AG04449 (cell line): ENCODE measurements around the gene LHFPL6.

ENCODE experiments used
- CTCF ChIA-PET: fragments of 350-600 bp; formaldehyde crosslinking; extraction: SDS; loops from one replicate; lab custom pipeline; 2021; ENCODE audit warnings: antibody characterized with exemption; lab: Yijun Ruan, JAX
- POLR2A ChIA-PET: fragments of 400-600, 350-600 bp; formaldehyde crosslinking; extraction: SDS; loops from one replicate; lab custom pipeline; 2020; ENCODE audit warnings: antibody characterized with exemption, inconsistent platforms; lab: Yijun Ruan, JAX
- DNase-seq: peaks from one replicate; pipeline ENCODE4 v3.0.0-alpha.2; 2010; ENCODE audit warnings: low read depth, low spot score
- H3K4me3 ChIP-seq: 2 replicates; pipeline ENCODE4 v1.5.1; 2011; ENCODE audit warnings: low read depth, mild to moderate bottlenecking, control low read depth, low read length
- CTCF ChIP-seq: IDR thresholded peaks from one replicate; pipeline ENCODE4 v1.5.1; 2011; ENCODE audit warnings: mild to moderate bottlenecking, moderate library complexity, low read length, control low read depth, inconsistent platforms; ENCODE audit not compliant: insufficient read depth; ENCODE audit errors: missing control alignments

The LHFPL6 gene

GRCh38 chr13:39318161-39318560 lies 284.8 kb downstream of the LHFPL6 start:
- no peak for TF ChIP-seq CTCF
- ChIA-PET POLR2A (no interaction called here), CTCF (interaction anchor here (0.9 to 2.2 kb wide), 2 partner anchors 13 to 294 kb away, joined by 3 to 6 read pairs; no protein-coding TSS in a partner anchor)
- no peak overlapping the region for H3K4me3 ChIP-seq
- DNase-seq = no peak

- no peak for DNase-seq
- TF ChIP-seq CTCF = no peak
- ChIA-PET CTCF (interaction anchor here (0.5 to 2.2 kb wide), 2 partner anchors 295 to 310 kb away, joined by 6 read pairs; no protein-coding TSS in a partner anchor), POLR2A (no interaction called here)
- no peak overlapping the region for H3K4me3 ChIP-seq
Measured at GRCh38 chr13:39317291-39317690, 285.7 kb downstream of the LHFPL6 start.

GRCh38 chr13:39315796-39316195 lies 287.2 kb downstream of the LHFPL6 start:
- no peak for TF ChIP-seq CTCF
- ChIA-PET POLR2A (no interaction called here), CTCF (interaction anchor here (1.2 kb wide), 1 partner anchor 297 kb away, joined by 4 read pairs; no protein-coding TSS in a partner anchor)
- no peak overlapping the region for H3K4me3 ChIP-seq
- DNase-seq = no peak

GRCh38 chr13:39313721-39314120 lies 289.3 kb downstream of the LHFPL6 start:
- no peak for DNase-seq
- no peak for TF ChIP-seq CTCF
- H3K4me3 ChIP-seq = no peak overlapping the region
- ChIA-PET CTCF (no interaction called here), POLR2A (interaction anchor here (0.7 kb wide), 1 partner anchor 378 kb away, joined by 3 read pairs; no protein-coding TSS in a partner anchor)

- ChIA-PET POLR2A (no interaction called here), CTCF (no interaction called here)
- TF ChIP-seq CTCF = no peak
- DNase-seq = no peak
- no peak overlapping the region for H3K4me3 ChIP-seq
Measured at GRCh38 chr13:39312596-39312995, 290.4 kb downstream of the LHFPL6 start.

- no peak for DNase-seq
- POLR2A ChIA-PET = no interaction called here
- TF ChIP-seq CTCF = no peak
- CTCF ChIA-PET = interaction anchor here (1.0 to 1.1 kb wide), 2 partner anchors 291 to 305 kb away, joined by 3 read pairs; partner anchors contain the start of gene LHFPL6
- no peak overlapping the region for H3K4me3 ChIP-seq
Measured at GRCh38 chr13:39311619-39312018, 291.4 kb downstream of the LHFPL6 start.
